ENCODE measurements around the gene FAM78B. TPM values are rescaled to one million over a fixed set of nuclear protein-coding genes. Genes with fewer than 3 reads are reported as not detected.

FAM78B gene
- total RNA-seq, 1 experiment from 2014 or later: 0.41 TPM

- Histone ChIP-seq H3K4me1 (ENCODE audit: control insufficient read depth, insufficient read depth, low read length) (no peaks in the 10 kb centered on the region), H3K9me3 (ENCODE audit: control insufficient read depth, insufficient read depth, low read depth, low read length) (no peaks in the 10 kb centered on the region), H3K27ac (ENCODE audit: low read length) (no peak overlapping the region), H3K4me3 (ENCODE audit: low read depth in 2 of 2, low read length in 2 of 2) (no peak overlapping the region), H3K27me3 (ENCODE audit: control insufficient read depth, insufficient read depth, low read length) (no peaks in the 10 kb centered on the region), H3K36me3 (ENCODE audit: control insufficient read depth, insufficient read depth, low read length) (no peaks in the 10 kb centered on the region)
- BruUV-seq (replicated peaks): no TSS peak
- DNase-seq (ENCODE audit: low read depth, low spot score) (no peak), ATAC-seq (no peak)
- intact Hi-C loops (cut with micrococcal nuclease; ENCODE audit: unreplicated experiment) (no loop called here), in situ Hi-C loops (cut with HindIII; ENCODE audit: low pct_unique_long_range_greater_than_20kb, low sequenced_read_pairs) (no loop called here)
- ChIA-PET POLR2A (no interaction called here), CTCF (no interaction called here)
- TF ChIP-seq, protein P1, sequence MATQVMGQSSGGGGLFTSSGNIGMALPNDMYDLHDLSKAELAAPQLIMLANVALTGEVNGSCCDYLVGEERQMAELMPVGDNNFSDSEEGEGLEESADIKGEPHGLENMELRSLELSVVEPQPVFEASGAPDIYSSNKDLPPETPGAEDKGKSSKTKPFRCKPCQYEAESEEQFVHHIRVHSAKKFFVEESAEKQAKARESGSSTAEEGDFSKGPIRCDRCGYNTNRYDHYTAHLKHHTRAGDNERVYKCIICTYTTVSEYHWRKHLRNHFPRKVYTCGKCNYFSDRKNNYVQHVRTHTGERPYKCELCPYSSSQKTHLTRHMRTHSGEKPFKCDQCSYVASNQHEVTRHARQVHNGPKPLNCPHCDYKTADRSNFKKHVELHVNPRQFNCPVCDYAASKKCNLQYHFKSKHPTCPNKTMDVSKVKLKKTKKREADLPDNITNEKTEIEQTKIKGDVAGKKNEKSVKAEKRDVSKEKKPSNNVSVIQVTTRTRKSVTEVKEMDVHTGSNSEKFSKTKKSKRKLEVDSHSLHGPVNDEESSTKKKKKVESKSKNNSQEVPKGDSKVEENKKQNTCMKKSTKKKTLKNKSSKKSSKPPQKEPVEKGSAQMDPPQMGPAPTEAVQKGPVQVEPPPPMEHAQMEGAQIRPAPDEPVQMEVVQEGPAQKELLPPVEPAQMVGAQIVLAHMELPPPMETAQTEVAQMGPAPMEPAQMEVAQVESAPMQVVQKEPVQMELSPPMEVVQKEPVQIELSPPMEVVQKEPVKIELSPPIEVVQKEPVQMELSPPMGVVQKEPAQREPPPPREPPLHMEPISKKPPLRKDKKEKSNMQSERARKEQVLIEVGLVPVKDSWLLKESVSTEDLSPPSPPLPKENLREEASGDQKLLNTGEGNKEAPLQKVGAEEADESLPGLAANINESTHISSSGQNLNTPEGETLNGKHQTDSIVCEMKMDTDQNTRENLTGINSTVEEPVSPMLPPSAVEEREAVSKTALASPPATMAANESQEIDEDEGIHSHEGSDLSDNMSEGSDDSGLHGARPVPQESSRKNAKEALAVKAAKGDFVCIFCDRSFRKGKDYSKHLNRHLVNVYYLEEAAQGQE (IDR thresholded peaks at IDR 0.05; ENCODE audit: insufficient read depth in 1 of 2, low read depth in 2 of 2, low read length in 1 of 2): no peak
- TF ChIP-seq, protein P2, sequence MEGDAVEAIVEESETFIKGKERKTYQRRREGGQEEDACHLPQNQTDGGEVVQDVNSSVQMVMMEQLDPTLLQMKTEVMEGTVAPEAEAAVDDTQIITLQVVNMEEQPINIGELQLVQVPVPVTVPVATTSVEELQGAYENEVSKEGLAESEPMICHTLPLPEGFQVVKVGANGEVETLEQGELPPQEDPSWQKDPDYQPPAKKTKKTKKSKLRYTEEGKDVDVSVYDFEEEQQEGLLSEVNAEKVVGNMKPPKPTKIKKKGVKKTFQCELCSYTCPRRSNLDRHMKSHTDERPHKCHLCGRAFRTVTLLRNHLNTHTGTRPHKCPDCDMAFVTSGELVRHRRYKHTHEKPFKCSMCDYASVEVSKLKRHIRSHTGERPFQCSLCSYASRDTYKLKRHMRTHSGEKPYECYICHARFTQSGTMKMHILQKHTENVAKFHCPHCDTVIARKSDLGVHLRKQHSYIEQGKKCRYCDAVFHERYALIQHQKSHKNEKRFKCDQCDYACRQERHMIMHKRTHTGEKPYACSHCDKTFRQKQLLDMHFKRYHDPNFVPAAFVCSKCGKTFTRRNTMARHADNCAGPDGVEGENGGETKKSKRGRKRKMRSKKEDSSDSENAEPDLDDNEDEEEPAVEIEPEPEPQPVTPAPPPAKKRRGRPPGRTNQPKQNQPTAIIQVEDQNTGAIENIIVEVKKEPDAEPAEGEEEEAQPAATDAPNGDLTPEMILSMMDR (IDR thresholded peaks at IDR 0.05): no peak
- no peak for TF ChIP-seq POLR2AphosphoS5 (IDR thresholded peaks at IDR 0.05; ENCODE audit: low read depth, low read length)
- no peak for TF ChIP-seq TCF7L2 (IDR thresholded peaks at IDR 0.05; ENCODE audit: low read depth, low read length)
- no peak for TF ChIP-seq SIN3A (IDR thresholded peaks at IDR 0.05; ENCODE audit: borderline replicate concordance, insufficient read depth, low read depth, low read length)
Measured at GRCh38 chr1:166112425-166112824, 54.4 kb downstream of the FAM78B start.

- Histone ChIP-seq H3K36me3 (ENCODE audit: control insufficient read depth, insufficient read depth, low read length) (no peaks in the 10 kb centered on the region), H3K27me3 (ENCODE audit: control insufficient read depth, insufficient read depth, low read length) (no peaks in the 10 kb centered on the region), H3K27ac (ENCODE audit: low read length) (no peak overlapping the region), H3K9me3 (ENCODE audit: control insufficient read depth, insufficient read depth, low read depth, low read length) (no peaks in the 10 kb centered on the region), H3K4me1 (ENCODE audit: control insufficient read depth, insufficient read depth, low read length) (no peaks in the 10 kb centered on the region), H3K4me3 (ENCODE audit: low read depth in 2 of 2, low read length in 2 of 2) (no peak overlapping the region)
- no TSS peak for BruUV-seq (replicated peaks)
- in situ Hi-C loops (cut with HindIII; ENCODE audit: low pct_unique_long_range_greater_than_20kb, low sequenced_read_pairs): no loop called here
- intact Hi-C loops (cut with micrococcal nuclease; ENCODE audit: unreplicated experiment): no loop called here
- DNase-seq (ENCODE audit: low read depth, low spot score) (no peak), ATAC-seq (no peak)
- ChIA-PET CTCF (no interaction called here), POLR2A (no interaction called here)
- TF ChIP-seq SIN3A (IDR thresholded peaks at IDR 0.05; ENCODE audit: borderline replicate concordance, insufficient read depth, low read depth, low read length) (no peak), TCF7L2 (IDR thresholded peaks at IDR 0.05; ENCODE audit: low read depth, low read length) (no peak), POLR2AphosphoS5 (IDR thresholded peaks at IDR 0.05; ENCODE audit: low read depth, low read length) (no peak)
- TF ChIP-seq, protein P2 (IDR thresholded peaks at IDR 0.05): no peak
- TF ChIP-seq, protein P1 (IDR thresholded peaks at IDR 0.05; ENCODE audit: insufficient read depth in 1 of 2, low read depth in 2 of 2, low read length in 1 of 2): no peak
Measured at GRCh38 chr1:166111430-166111829, 55.4 kb downstream of the FAM78B start.
